ENCODE results near the gene FRMPD3. TPM values are rescaled to one million over a fixed set of nuclear protein-coding genes. Genes with fewer than 3 reads are reported as not detected.
A peak's percentile ranks its signal among the peaks of the same experiment; 100 is the strongest.

Gene FRMPD3
- total RNA-seq = under 1 TPM in 2 of 4 donors, not detected in 2; under 0.01 to 0.04 TPM

- H3K27me3 ChIP-seq = peaks cover 30% of the 10 kb centered on the region
Observed at GRCh38 chrX:107448998-107449835, at the start of gene FRMPD3. TSS of gene FRMPD3 (plus strand) at chrX:107449652. CDS start at chrX:107526589, 76,937 bp downstream.

GRCh38 chrX:107420571-107420970 is 28.9 kb upstream of the FRMPD3 start:
- Histone ChIP-seq H3K9me3 (no peaks in the 10 kb centered on the region), H3K4me3 (no peak overlapping the region), H3K27ac (no peak overlapping the region), H3K4me1 (no peaks in the 10 kb centered on the region), H3K36me3 (no peaks in the 10 kb centered on the region), H3K27me3 (no peaks in the 10 kb centered on the region)
- no peak for ATAC-seq
- WGBS, 2 donors (ENCODE audit: low coverage in 1 of 2) = 63 to 79% methylated on average over 2 of the region's 2 CpGs
- TF ChIP-seq POLR2AphosphoS5 (IDR thresholded peaks at IDR 0.05) (no peak), CTCF (IDR thresholded peaks at IDR 0.05) (no peak), EP300 (IDR thresholded peaks at IDR 0.05) (no peak), POLR2A (IDR thresholded peaks at IDR 0.05) (no peak)

More at GRCh38 chrX:107448998-107449835, at the start of gene FRMPD3:
- H3K4me1 ChIP-seq = peaks cover 0 to 18% (median 0%) of the 10 kb centered on the region in 3 donors
- H3K4me3 ChIP-seq = peak within 1 kb of the TSS; percentile 23 to 49
- H3K9me3 ChIP-seq = no peaks in the 10 kb centered on the region
- H3K27ac ChIP-seq = no peak within 1 kb of the TSS
- no peaks in the 10 kb centered on the region for H3K36me3 ChIP-seq
- TF ChIP-seq EP300 (IDR thresholded peaks at IDR 0.05) = no peak
- TF ChIP-seq CTCF (IDR thresholded peaks at IDR 0.05) = no peak
- no peak for TF ChIP-seq POLR2A (IDR thresholded peaks at IDR 0.05)
- no peak for TF ChIP-seq POLR2AphosphoS5 (IDR thresholded peaks at IDR 0.05)
- 0 to 25% methylated on average over 4 to 10 of the region's 69 CpGs for WGBS, 2 donors (ENCODE audit: low coverage in 1 of 2)
- ATAC-seq = no peak

GRCh38 chrX:107421337-107421861 is 28.1 kb upstream of the FRMPD3 start:
- WGBS, 2 donors (ENCODE audit: low coverage in 1 of 2) = 61 to 67% methylated on average over 1 to 3 of the region's 3 CpGs
- TF ChIP-seq POLR2AphosphoS5 (IDR thresholded peaks at IDR 0.05) (no peak), CTCF (IDR thresholded peaks at IDR 0.05) (no peak), POLR2A (IDR thresholded peaks at IDR 0.05) (no peak), EP300 (IDR thresholded peaks at IDR 0.05) (no peak)
- H3K9me3 ChIP-seq = no peaks in the 10 kb centered on the region
- no peaks in the 10 kb centered on the region for H3K36me3 ChIP-seq
- H3K4me1 ChIP-seq = no peaks in the 10 kb centered on the region
- no peak overlapping the region for H3K27ac ChIP-seq
- H3K27me3 ChIP-seq = no peaks in the 10 kb centered on the region
- H3K4me3 ChIP-seq = no peak overlapping the region
- no peak for ATAC-seq

- no peak overlapping the region for H3K27ac ChIP-seq
- no peak for ATAC-seq
- H3K9me3 ChIP-seq = no peaks in the 10 kb centered on the region
- no peak overlapping the region for H3K4me3 ChIP-seq
- 17% methylated on average over 1 of the region's 6 CpGs; no CpG with 5 or more reads in 1 of the 2 donors for WGBS, 2 donors (ENCODE audit: low coverage in 1 of 2)
- H3K36me3 ChIP-seq = no peaks in the 10 kb centered on the region
- H3K27me3 ChIP-seq = no peaks in the 10 kb centered on the region
- no peaks in the 10 kb centered on the region for H3K4me1 ChIP-seq
- TF ChIP-seq EP300 (IDR thresholded peaks at IDR 0.05) (no peak), CTCF (IDR thresholded peaks at IDR 0.05) (peak in 1 of 4 experiments; percentile 16)
Observed at GRCh38 chrX:107429090-107429489, 20.4 kb upstream of the FRMPD3 start.

- 78% methylated on average over 3 of the region's 3 CpGs; no CpG with 5 or more reads in 1 of the 2 donors for WGBS, 2 donors (ENCODE audit: low coverage in 1 of 2)
- H3K4me1 ChIP-seq = no peaks in the 10 kb centered on the region
- no peak for ATAC-seq
- no peaks in the 10 kb centered on the region for H3K36me3 ChIP-seq
- H3K27me3 ChIP-seq = peaks cover 3% of the 10 kb centered on the region
- H3K4me3 ChIP-seq = no peak overlapping the region
- H3K27ac ChIP-seq = no peak overlapping the region
- H3K9me3 ChIP-seq = no peaks in the 10 kb centered on the region
- TF ChIP-seq CTCF (IDR thresholded peaks at IDR 0.05) (no peak), POLR2AphosphoS5 (IDR thresholded peaks at IDR 0.05) (no peak), POLR2A (IDR thresholded peaks at IDR 0.05) (no peak), EP300 (IDR thresholded peaks at IDR 0.05) (no peak)
Observed at GRCh38 chrX:107440187-107440586, 9.3 kb upstream of the FRMPD3 start.
